Body of pancreas (tissue), 4 donors: ENCODE results near the gene NUDT22. TPM values are rescaled to one million over a fixed set of nuclear protein-coding genes. Genes with fewer than 3 reads are reported as not detected.

Source experiments
- ATAC-seq: fragments of 150-250 bp; one replicate; pipeline ENCODE4 v1.9.1; 2016
- DNase-seq, 4 donors: peaks; one replicate each; pipeline ENCODE4 v3.0.0-alpha.2; 2019
- H3K27ac ChIP-seq, 4 donors: fragments of 200-600 bp; sonication (generic); 1 replicate in 3 of 4; 2 replicates in 1 of 4; pipeline versions ENCODE4 v1.5.1 to v1.6.1; 2016 to 2019; ENCODE audit warnings: mild to moderate bottlenecking in 1 of 4, mixed read lengths in 1 of 4, moderate library complexity in 1 of 4
- H3K27me3 ChIP-seq, 2 donors: fragments of 200-600 bp; sonication (generic); one replicate each; pipeline ENCODE4 v1.6.0; 2016; ENCODE audit warnings: mild to moderate bottlenecking in 1 of 2
- H3K36me3 ChIP-seq, 2 donors: fragments of 200-600 bp; sonication (generic); replicated peaks in 1 of 2; 2 replicates each; pipeline ENCODE4 v1.5.1; 2016; ENCODE audit warnings: low read depth in 2 of 2; ENCODE audit not compliant: insufficient read depth in 1 of 2
- H3K4me1 ChIP-seq: fragments of 200-600 bp; sonication (generic); one replicate; pipeline ENCODE4 v1.6.0; 2016
- H3K4me3 ChIP-seq, 2 donors: fragments of 200-600 bp; sonication (generic); 1 replicate in 1 of 2; 2 replicates in 1 of 2; pipeline ENCODE4 v1.5.1; 2016 to 2019
- H3K9me3 ChIP-seq, 3 donors: fragments of 200-600 bp; sonication (generic); 1 replicate in 2 of 3; 2 replicates in 1 of 3; pipeline ENCODE4 v1.5.1; 2016
- CTCF ChIP-seq, 7 experiments: fragments of 450-650 bp in 4 of 7; fragments of 200-600 bp in 3 of 7; sonication (generic) in 3 of 7; IDR thresholded peaks; one replicate each; pipeline ENCODE4 v1.5.1; 2016 to 2019; ENCODE audit warnings: antibody characterized with exemption in 7 of 7
- POLR2A ChIP-seq, 3 donors: fragments of 450-650 bp; IDR thresholded peaks; one replicate each; pipeline ENCODE4 v1.6.1; 2016; ENCODE audit warnings: antibody characterized with exemption in 3 of 3, mild to moderate bottlenecking in 2 of 3
- WGBS, 2 donors: methylation state at CpG; one replicate each; pipeline ENCODE4 v1.1.5; 2017; 5-methylcytosine and 5-hydroxymethylcytosine counted together
- intact Hi-C: fragments of 100-400 bp; cut with DNase I; formaldehyde crosslinking; loops from one replicate; pipeline ENCODE4 v1.15.1; 2023
- total RNA-seq, 2 donors: library from RNA; depleted of rRNA; stranded (reverse); fragments of >200 nt; gene quantifications; one replicate each; pipeline ENCODE4 v1.1.0, GENCODE V29; 2016

NUDT22 gene
- total RNA-seq, 2 donors from 2014 or later: 45.9 to 73.5 TPM

- Histone ChIP-seq H3K27ac (no peak overlapping the region), H3K4me1 (peaks cover 16% of the 10 kb centered on the region), H3K27me3 (no peaks in the 10 kb centered on the region), H3K36me3 (no peaks in the 10 kb centered on the region), H3K4me3 (no peak overlapping the region), H3K9me3 (no peaks in the 10 kb centered on the region)
- intact Hi-C loops: no loop called here
- DNase-seq: no peak
- WGBS, 2 donors: 87 to 89% methylated on average over 8 to 15 of the region's 15 CpGs
- TF ChIP-seq POLR2A (IDR thresholded peaks at IDR 0.05) (no peak), CTCF (IDR thresholded peaks at IDR 0.05) (no peak)
- ATAC-seq: no peak
These were observed 30.2 kb downstream of the NUDT22 start for GRCh38 chr11:64256300-64256699.

GRCh38 chr11:64258356-64258755, 32.3 kb downstream of the NUDT22 start:
- Histone ChIP-seq H3K27me3 (no peaks in the 10 kb centered on the region), H3K27ac (no peak overlapping the region), H3K4me3 (no peak overlapping the region), H3K36me3 (no peaks in the 10 kb centered on the region), H3K9me3 (no peaks in the 10 kb centered on the region), H3K4me1 (no peaks in the 10 kb centered on the region)
- ATAC-seq: no peak
- WGBS, 2 donors: 88 to 89% methylated on average over 6 to 18 of the region's 24 CpGs
- no peak for DNase-seq
- intact Hi-C loops: no loop called here
- TF ChIP-seq POLR2A (IDR thresholded peaks at IDR 0.05) (no peak), CTCF (IDR thresholded peaks at IDR 0.05) (no peak)

GRCh38 chr11:64258946-64259532, 33.0 kb downstream of the NUDT22 start:
- 93 to 94% methylated on average over 14 to 26 of the region's 32 CpGs for WGBS, 2 donors
- Histone ChIP-seq H3K4me3 (no peak overlapping the region), H3K9me3 (no peaks in the 10 kb centered on the region), H3K27ac (no peak overlapping the region), H3K36me3 (no peaks in the 10 kb centered on the region), H3K4me1 (no peaks in the 10 kb centered on the region), H3K27me3 (no peaks in the 10 kb centered on the region)
- DNase-seq (no peak), ATAC-seq (no peak)
- TF ChIP-seq POLR2A (IDR thresholded peaks at IDR 0.05) (no peak), CTCF (IDR thresholded peaks at IDR 0.05) (no peak)
- intact Hi-C loops: no loop called here

- Histone ChIP-seq H3K4me3 (no peak overlapping the region), H3K27me3 (no peaks in the 10 kb centered on the region), H3K9me3 (no peaks in the 10 kb centered on the region), H3K27ac (no peak overlapping the region), H3K4me1 (no peaks in the 10 kb centered on the region), H3K36me3 (no peaks in the 10 kb centered on the region)
- TF ChIP-seq POLR2A (IDR thresholded peaks at IDR 0.05) (no peak), CTCF (IDR thresholded peaks at IDR 0.05) (no peak)
- no peak for DNase-seq
- intact Hi-C loops: no loop called here
- no peak for ATAC-seq
- 81 to 82% methylated on average over 4 of the region's 4 CpGs for WGBS, 2 donors
These were observed 33.5 kb downstream of the NUDT22 start for GRCh38 chr11:64259533-64260067.

GRCh38 chr11:64260147-64260708, 34.2 kb downstream of the NUDT22 start:
- intact Hi-C loops: no loop called here
- DNase-seq: no peak
- no peak for ATAC-seq
- H3K4me1 ChIP-seq: no peaks in the 10 kb centered on the region
- H3K9me3 ChIP-seq: no peaks in the 10 kb centered on the region
- TF ChIP-seq CTCF (IDR thresholded peaks at IDR 0.05): no peak
- no peak for TF ChIP-seq POLR2A (IDR thresholded peaks at IDR 0.05)
- H3K36me3 ChIP-seq: no peaks in the 10 kb centered on the region
- H3K27ac ChIP-seq: no peak overlapping the region
- WGBS, 2 donors: 92 to 97% methylated on average over 5 to 6 of the region's 6 CpGs
- H3K27me3 ChIP-seq: no peaks in the 10 kb centered on the region
- no peak overlapping the region for H3K4me3 ChIP-seq
